ENCODE data around the gene ACSL4.

- no peak for TF ChIP-seq SIN3A (IDR thresholded peaks at IDR 0.05; ENCODE audit: borderline replicate concordance, insufficient read depth, low read depth, low read length)
- TF ChIP-seq, protein P1, sequence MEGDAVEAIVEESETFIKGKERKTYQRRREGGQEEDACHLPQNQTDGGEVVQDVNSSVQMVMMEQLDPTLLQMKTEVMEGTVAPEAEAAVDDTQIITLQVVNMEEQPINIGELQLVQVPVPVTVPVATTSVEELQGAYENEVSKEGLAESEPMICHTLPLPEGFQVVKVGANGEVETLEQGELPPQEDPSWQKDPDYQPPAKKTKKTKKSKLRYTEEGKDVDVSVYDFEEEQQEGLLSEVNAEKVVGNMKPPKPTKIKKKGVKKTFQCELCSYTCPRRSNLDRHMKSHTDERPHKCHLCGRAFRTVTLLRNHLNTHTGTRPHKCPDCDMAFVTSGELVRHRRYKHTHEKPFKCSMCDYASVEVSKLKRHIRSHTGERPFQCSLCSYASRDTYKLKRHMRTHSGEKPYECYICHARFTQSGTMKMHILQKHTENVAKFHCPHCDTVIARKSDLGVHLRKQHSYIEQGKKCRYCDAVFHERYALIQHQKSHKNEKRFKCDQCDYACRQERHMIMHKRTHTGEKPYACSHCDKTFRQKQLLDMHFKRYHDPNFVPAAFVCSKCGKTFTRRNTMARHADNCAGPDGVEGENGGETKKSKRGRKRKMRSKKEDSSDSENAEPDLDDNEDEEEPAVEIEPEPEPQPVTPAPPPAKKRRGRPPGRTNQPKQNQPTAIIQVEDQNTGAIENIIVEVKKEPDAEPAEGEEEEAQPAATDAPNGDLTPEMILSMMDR (IDR thresholded peaks at IDR 0.05), result no peak
Observed at GRCh38 chrX:109732017-109732801, 848 bp downstream of the ACSL4 start.

Measured in Panc1 (cell line).